Left ventricle myocardium inferior (tissue), 1 donor: ENCODE data around the gene RNU6-9. TPM values are rescaled to one million over a fixed set of nuclear protein-coding genes. Genes with fewer than 3 reads are reported as not detected.

Source experiments
- DNase-seq: peaks from one replicate; pipeline ENCODE4 v3.0.0-alpha.2; 2020
- H3K27ac ChIP-seq: fragments of 200-600 bp; replicated peaks from 2 replicates; pipeline ENCODE4 v1.8.0; 2021
- H3K27me3 ChIP-seq: fragments of 200-600 bp; 2 replicates; pipeline ENCODE4 v1.8.0; 2021; ENCODE audit warnings: low read depth
- H3K36me3 ChIP-seq: fragments of 200-600 bp; 2 replicates; pipeline ENCODE4 v1.8.0; 2021
- H3K4me1 ChIP-seq: fragments of 200-600 bp; 2 replicates; pipeline ENCODE4 v1.8.0; 2021
- H3K4me3 ChIP-seq: fragments of 200-600 bp; 2 replicates; pipeline ENCODE4 v1.8.0; 2021; ENCODE audit warnings: mild to moderate bottlenecking, moderate library complexity
- H3K9me3 ChIP-seq: fragments of 200-600 bp; replicated peaks from 2 replicates; pipeline ENCODE4 v1.8.0; 2021
- CTCF ChIP-seq: fragments of 200-600 bp; IDR thresholded peaks from 2 replicates; pipeline ENCODE4 v1.8.0; 2021; ENCODE audit warnings: antibody characterized with exemption, mild to moderate bottlenecking, borderline replicate concordance
- intact Hi-C: fragments of 100-400 bp; cut with micrococcal nuclease; formaldehyde crosslinking; loops from one replicate; pipeline ENCODE4 v1.11.0; 2022
- total RNA-seq: library from RNA; stranded (reverse); fragmentation: NEBNext Ultra II Directional; extraction: Animal tissue kit (Norgen Biotek cat#: 25700); gene quantifications from one replicate; pipeline ENCODE4 v1.2.1, GENCODE V29; 2021
- donor health status: DM: no; HTN: yes; CAD: no; lungs with severe emphysema.

RNU6-9 gene
- total RNA-seq, 1 donor from 2014 or later, result not detected

GRCh38 chr19:897442-898039, 4.3 kb downstream of the RNU6-9 start:
- no peak for TF ChIP-seq CTCF
- Histone ChIP-seq H3K27ac (no peak overlapping the region), H3K4me3 (no peak overlapping the region), H3K27me3 (no peaks in the 10 kb centered on the region), H3K9me3 (no peaks in the 10 kb centered on the region), H3K4me1 (peaks cover 9% of the 10 kb centered on the region), H3K36me3 (peaks cover 30% of the 10 kb centered on the region)
- DNase-seq, result no peak
- intact Hi-C loops, result no loop called here

GRCh38 chr19:898663-899062, 5.4 kb downstream of the RNU6-9 start:
- peaks cover 30% of the 10 kb centered on the region for H3K36me3 ChIP-seq
- intact Hi-C loops, result no loop called here
- no peak for DNase-seq

GRCh38 chr19:899336-900042, 6.2 kb downstream of the RNU6-9 start:
- no peak for TF ChIP-seq CTCF
- H3K27ac ChIP-seq, result no peak overlapping the region
- H3K4me1 ChIP-seq, result no peaks in the 10 kb centered on the region
- H3K36me3 ChIP-seq, result peaks cover 30% of the 10 kb centered on the region
- intact Hi-C loops, result no loop called here
- no peak for DNase-seq
- H3K27me3 ChIP-seq, result no peaks in the 10 kb centered on the region
- no peaks in the 10 kb centered on the region for H3K9me3 ChIP-seq
- no peak overlapping the region for H3K4me3 ChIP-seq

More at GRCh38 chr19:898663-899062, 5.4 kb downstream of the RNU6-9 start:
- Histone ChIP-seq H3K9me3 (no peaks in the 10 kb centered on the region), H3K4me1 (peaks cover 3% of the 10 kb centered on the region), H3K27me3 (no peaks in the 10 kb centered on the region), H3K4me3 (no peak overlapping the region), H3K27ac (no peak overlapping the region)
- no peak for TF ChIP-seq CTCF

DNA sequence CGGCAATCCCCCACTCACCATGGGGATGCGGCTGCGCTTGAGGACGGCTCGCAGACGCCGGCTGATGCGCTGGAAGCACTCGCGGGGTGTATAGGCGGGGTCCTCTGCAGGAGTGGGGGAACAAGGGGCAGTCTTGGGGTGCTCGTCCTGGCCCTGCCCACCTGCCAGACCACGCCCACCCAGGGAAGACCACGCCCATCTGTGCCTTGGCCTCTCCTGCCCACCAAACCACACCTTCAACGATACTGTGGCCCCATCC, 6.7 kb downstream of the RNU6-9 start:
- Histone ChIP-seq H3K4me1 (no peaks in the 10 kb centered on the region), H3K27ac (no peak overlapping the region), H3K4me3 (no peak overlapping the region), H3K36me3 (peaks cover 30% of the 10 kb centered on the region), H3K9me3 (no peaks in the 10 kb centered on the region), H3K27me3 (no peaks in the 10 kb centered on the region)
- TF ChIP-seq CTCF, result no peak
- no peak for DNase-seq
- intact Hi-C loops, result no loop called here

- Histone ChIP-seq H3K4me1 (no peaks in the 10 kb centered on the region), H3K9me3 (no peaks in the 10 kb centered on the region), H3K36me3 (peaks cover 30% of the 10 kb centered on the region), H3K27me3 (no peaks in the 10 kb centered on the region), H3K4me3 (no peak overlapping the region), H3K27ac (no peak overlapping the region)
- DNase-seq, result no peak
- no peak for TF ChIP-seq CTCF
- intact Hi-C loops, result no loop called here
Measured at GRCh38 chr19:900302-901111, 7.2 kb downstream of the RNU6-9 start.
